Glomerular visceral epithelial cell (primary cell): ENCODE measurements around the gene STMN1.

Experiments used
- DNase-seq: peaks from one replicate; pipeline ENCODE4 v3.0.0-alpha.2; 2016; ENCODE audit errors: extremely low spot score

The STMN1 gene

GRCh38 chr1:25922056-25922970 is 16.1 kb upstream of the STMN1 start:
- DNase-seq: no peak

- no peak for DNase-seq
These were observed 12.4 kb upstream of the STMN1 start for GRCh38 chr1:25918615-25919014.

GRCh38 chr1:25917996-25918395 is 11.8 kb upstream of the STMN1 start:
- no peak for DNase-seq

GRCh38 chr1:25916460-25916859 is 10.2 kb upstream of the STMN1 start:
- no peak for DNase-seq

- no peak for DNase-seq
These were observed 8.1 kb upstream of the STMN1 start for GRCh38 chr1:25914074-25914995.

GRCh38 chr1:25913206-25913605 is 7.0 kb upstream of the STMN1 start:
- no peak for DNase-seq

GRCh38 chr1:25912076-25912831 is 6.0 kb upstream of the STMN1 start:
- peak; percentile 70 for DNase-seq

GRCh38 chr1:25911162-25911561 is 4.9 kb upstream of the STMN1 start:
- DNase-seq: no peak

GRCh38 chr1:25909040-25909439 is 2.8 kb upstream of the STMN1 start:
- DNase-seq: no peak

- no peak for DNase-seq
These were observed 1.9 kb upstream of the STMN1 start for GRCh38 chr1:25908161-25908560.

GRCh38 chr1:25907601-25908000 is 1.4 kb upstream of the STMN1 start:
- DNase-seq: no peak

GRCh38 chr1:25906644-25907300 is 553 bp upstream of the STMN1 start:
- no peak for DNase-seq

GRCh38 chr1:25904943-25905679 is 1.1 kb downstream of the STMN1 start:
- DNase-seq: peak; percentile 97

- DNase-seq: no peak
These were observed 2.2 kb downstream of the STMN1 start for GRCh38 chr1:25903986-25904385.

GRCh38 chr1:25902462-25902861 is 3.8 kb downstream of the STMN1 start:
- DNase-seq: no peak

- DNase-seq: no peak
These were observed 6.0 kb downstream of the STMN1 start for GRCh38 chr1:25900219-25900618.

GRCh38 chr1:25899792-25900191 is 6.4 kb downstream of the STMN1 start:
- DNase-seq: no peak

GRCh38 chr1:25898223-25899015 is 7.8 kb downstream of the STMN1 start:
- no peak for DNase-seq

- DNase-seq: no peak
These were observed 8.5 kb downstream of the STMN1 start for GRCh38 chr1:25897754-25898153.

GRCh38 chr1:25896266-25896665 is 10.0 kb downstream of the STMN1 start:
- DNase-seq: peak; percentile 47
